Upper lobe of left lung (tissue), 6 donors: ENCODE measurements around the gene AMBP. TPM values are rescaled to one million over a fixed set of nuclear protein-coding genes. Genes with fewer than 3 reads are reported as not detected.

Source experiments
- ATAC-seq, 2 donors: fragments of 200-7000 bp; cut with Tn5 transposase; one replicate each; pipeline ENCODE4 v1.9.1; 2022; ENCODE audit warnings: mild to moderate bottlenecking in 2 of 2, moderate library complexity in 2 of 2; ENCODE audit not compliant: low FRiP score in 2 of 2
- DNase-seq, 2 donors: peaks; one replicate each; pipeline ENCODE4 v3.0.0-alpha.2; 2019 to 2020
- H3K27ac ChIP-seq, 4 donors: fragments of 200-600 bp; sonication (generic); one replicate each; pipeline ENCODE4 v1.5.1; 2016 to 2019
- H3K27me3 ChIP-seq, 4 donors: fragments of 200-600 bp; sonication (generic); one replicate each; pipeline ENCODE4 v1.5.1; 2017 to 2019
- H3K36me3 ChIP-seq, 4 donors: fragments of 200-600 bp; sonication (generic); one replicate each; pipeline ENCODE4 v1.5.1; 2016 to 2019
- H3K4me1 ChIP-seq, 4 donors: fragments of 200-600 bp; sonication (generic); one replicate each; pipeline ENCODE4 v1.5.1; 2018 to 2019
- H3K4me3 ChIP-seq, 4 donors: fragments of 200-600 bp; sonication (generic); one replicate each; pipeline ENCODE4 v1.5.1; 2017 to 2019; ENCODE audit warnings: mild to moderate bottlenecking in 2 of 4, moderate library complexity in 1 of 4
- H3K9me3 ChIP-seq, 4 donors: fragments of 200-600 bp; sonication (generic); one replicate each; pipeline ENCODE4 v1.5.1; 2018 to 2019
- CTCF ChIP-seq, 6 experiments: fragments of 450-650 bp in 4 of 6; fragments of 200-600 bp in 2 of 6; sonication (generic) in 2 of 6; IDR thresholded peaks; one replicate each; pipeline ENCODE4 v1.5.1; 2016 to 2019; ENCODE audit warnings: antibody characterized with exemption in 6 of 6
- EP300 ChIP-seq, 4 donors: sonication (generic); formaldehyde crosslinking; IDR thresholded peaks; one replicate each; pipeline ENCODE4 v1.5.1; 2017; ENCODE audit warnings: antibody characterized with exemption in 4 of 4, control low read depth in 2 of 4
- POLR2A ChIP-seq, 4 donors: fragments of 450-650 bp; IDR thresholded peaks; one replicate each; pipeline ENCODE4 v1.5.1; 2016 to 2017; ENCODE audit warnings: antibody characterized with exemption in 4 of 4, mild to moderate bottlenecking in 2 of 4
- POLR2AphosphoS5 ChIP-seq, 2 donors: sonication (generic); formaldehyde crosslinking; IDR thresholded peaks; one replicate each; pipeline ENCODE4 v1.5.1; 2017; ENCODE audit warnings: antibody characterized with exemption in 2 of 2
- WGBS, 2 donors: methylation state at CpG; one replicate each; pipeline ENCODE4 v1.1.5; 2017 to 2018; 5-methylcytosine and 5-hydroxymethylcytosine counted together
- total RNA-seq, 6 donors: library from RNA; depleted of rRNA in 4 of 6; stranded (reverse); fragments of >200 nt in 4 of 6; gene quantifications; one replicate each; pipeline versions ENCODE4 v1.1.0 to v1.2.1, GENCODE V29; 2016 to 2021
- donor health status: DM: no; HTN: no; CAD: no; lungs with moderate emphysema.
- donor health status: DM: no; HTN: yes; CAD: no; lungs with severe emphysema.

Gene AMBP
- total RNA-seq, 6 donors from 2014 or later, result 0.46 to 4.0 (median 3.1) TPM; not detected in 3

GRCh38 chr9:114055894-114056293, 22.2 kb downstream of the AMBP start:
- H3K36me3 ChIP-seq, result no peaks in the 10 kb centered on the region
- no peak for TF ChIP-seq EP300 (IDR thresholded peaks at IDR 0.05)
- TF ChIP-seq POLR2A (IDR thresholded peaks at IDR 0.05), result no peak
- TF ChIP-seq CTCF (IDR thresholded peaks at IDR 0.05), result no peak
- no peak for TF ChIP-seq POLR2AphosphoS5 (IDR thresholded peaks at IDR 0.05)
- no peaks in the 10 kb centered on the region for H3K9me3 ChIP-seq
- H3K4me1 ChIP-seq, result no peaks in the 10 kb centered on the region
- ATAC-seq (no peak), DNase-seq (peak in 1 of 2 donors; percentile 6)
- no peak overlapping the region for H3K4me3 ChIP-seq
- H3K27ac ChIP-seq, result no peak overlapping the region
- H3K27me3 ChIP-seq, result no peaks in the 10 kb centered on the region
- WGBS, 2 donors, result 87 to 92% methylated on average over 7 of the region's 7 CpGs

GRCh38 chr9:114055061-114055460, 23.0 kb downstream of the AMBP start:
- peak; percentile 6 to 61 for DNase-seq
- no peaks in the 10 kb centered on the region for H3K27me3 ChIP-seq
- peaks cover 0 to 8% (median 1%) of the 10 kb centered on the region in 4 donors for H3K36me3 ChIP-seq
- no peaks in the 10 kb centered on the region for H3K9me3 ChIP-seq
- TF ChIP-seq POLR2AphosphoS5 (IDR thresholded peaks at IDR 0.05) (no peak), EP300 (IDR thresholded peaks at IDR 0.05) (no peak), POLR2A (IDR thresholded peaks at IDR 0.05) (no peak), CTCF (IDR thresholded peaks at IDR 0.05) (no peak)
- H3K4me3 ChIP-seq, result no peak overlapping the region
- ATAC-seq, result no peak
- no peaks in the 10 kb centered on the region for H3K4me1 ChIP-seq
- WGBS, 2 donors, result 91 to 93% methylated on average over 7 to 16 of the region's 18 CpGs
- H3K27ac ChIP-seq, result no peak overlapping the region

- TF ChIP-seq EP300 (IDR thresholded peaks at IDR 0.05) (no peak), POLR2AphosphoS5 (IDR thresholded peaks at IDR 0.05) (no peak), CTCF (IDR thresholded peaks at IDR 0.05) (no peak), POLR2A (IDR thresholded peaks at IDR 0.05) (no peak)
- WGBS, 2 donors, result 81 to 84% methylated on average over 10 of the region's 10 CpGs
- no peaks in the 10 kb centered on the region for H3K27me3 ChIP-seq
- no peaks in the 10 kb centered on the region for H3K4me1 ChIP-seq
- DNase-seq (peak in 1 of 2 donors; percentile 6), ATAC-seq (no peak)
- peaks cover 0 to 16% (median 9%) of the 10 kb centered on the region in 4 donors for H3K36me3 ChIP-seq
- H3K27ac ChIP-seq, result no peak overlapping the region
- H3K4me3 ChIP-seq, result no peak overlapping the region
- no peaks in the 10 kb centered on the region for H3K9me3 ChIP-seq
These were observed 23.9 kb downstream of the AMBP start for GRCh38 chr9:114054191-114054690.

GRCh38 chr9:114053246-114054005, 24.7 kb downstream of the AMBP start:
- peak in 1 of 2 donors; percentile 15 for DNase-seq
- H3K36me3 ChIP-seq, result peaks cover 0 to 24% (median 16%) of the 10 kb centered on the region in 4 donors
- no peaks in the 10 kb centered on the region for H3K9me3 ChIP-seq

More at GRCh38 chr9:114053246-114054005, 24.7 kb downstream of the AMBP start:
- no peak for TF ChIP-seq POLR2AphosphoS5 (IDR thresholded peaks at IDR 0.05)
- TF ChIP-seq EP300 (IDR thresholded peaks at IDR 0.05), result no peak
- no peak for TF ChIP-seq POLR2A (IDR thresholded peaks at IDR 0.05)
- no peak for TF ChIP-seq CTCF (IDR thresholded peaks at IDR 0.05)
- Histone ChIP-seq H3K27ac (no peak overlapping the region), H3K27me3 (no peaks in the 10 kb centered on the region), H3K4me1 (no peaks in the 10 kb centered on the region), H3K4me3 (no peak overlapping the region)
- 90 to 100% methylated on average over 4 to 8 of the region's 8 CpGs for WGBS, 2 donors
- no peak for ATAC-seq
